Measurements from ENCODE around the gene TMEM236.

Gene TMEM236

DNA sequence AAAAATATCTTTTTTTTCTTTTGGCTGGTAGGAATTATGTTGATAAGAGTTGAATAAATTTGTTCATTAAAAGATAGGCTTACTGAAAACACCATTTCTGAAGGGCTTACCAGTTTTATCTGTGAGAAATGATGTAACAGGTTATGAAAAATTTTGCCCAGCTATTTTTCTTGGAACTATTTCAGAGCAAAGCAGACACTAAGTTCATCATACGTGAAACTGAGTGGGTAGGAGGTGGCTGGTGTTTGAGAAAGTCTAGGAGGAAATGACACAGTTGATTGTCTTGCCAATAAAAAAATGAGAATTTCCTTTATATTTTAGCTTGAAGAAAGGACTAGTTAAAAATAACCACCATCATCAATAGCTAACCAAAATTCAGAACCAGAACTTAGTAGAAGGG, 51.0 kb downstream of the TMEM236 start:
- no peak for TF ChIP-seq TAF1 (IDR thresholded peaks at IDR 0.05; ENCODE audit: borderline replicate concordance, insufficient read depth, low read length)
- no peak for TF ChIP-seq POLR2AphosphoS5 (IDR thresholded peaks at IDR 0.05; ENCODE audit: low read depth, low read length)
- TF ChIP-seq SIN3A (IDR thresholded peaks at IDR 0.05; ENCODE audit: borderline replicate concordance, insufficient read depth, low read length): no peak
- TF ChIP-seq FOXP2 (optimal IDR thresholded peaks at IDR 0.05; ENCODE audit: borderline replicate concordance, extremely low read depth, extremely low read length, insufficient read depth): no peak
- TF ChIP-seq, protein P1, sequence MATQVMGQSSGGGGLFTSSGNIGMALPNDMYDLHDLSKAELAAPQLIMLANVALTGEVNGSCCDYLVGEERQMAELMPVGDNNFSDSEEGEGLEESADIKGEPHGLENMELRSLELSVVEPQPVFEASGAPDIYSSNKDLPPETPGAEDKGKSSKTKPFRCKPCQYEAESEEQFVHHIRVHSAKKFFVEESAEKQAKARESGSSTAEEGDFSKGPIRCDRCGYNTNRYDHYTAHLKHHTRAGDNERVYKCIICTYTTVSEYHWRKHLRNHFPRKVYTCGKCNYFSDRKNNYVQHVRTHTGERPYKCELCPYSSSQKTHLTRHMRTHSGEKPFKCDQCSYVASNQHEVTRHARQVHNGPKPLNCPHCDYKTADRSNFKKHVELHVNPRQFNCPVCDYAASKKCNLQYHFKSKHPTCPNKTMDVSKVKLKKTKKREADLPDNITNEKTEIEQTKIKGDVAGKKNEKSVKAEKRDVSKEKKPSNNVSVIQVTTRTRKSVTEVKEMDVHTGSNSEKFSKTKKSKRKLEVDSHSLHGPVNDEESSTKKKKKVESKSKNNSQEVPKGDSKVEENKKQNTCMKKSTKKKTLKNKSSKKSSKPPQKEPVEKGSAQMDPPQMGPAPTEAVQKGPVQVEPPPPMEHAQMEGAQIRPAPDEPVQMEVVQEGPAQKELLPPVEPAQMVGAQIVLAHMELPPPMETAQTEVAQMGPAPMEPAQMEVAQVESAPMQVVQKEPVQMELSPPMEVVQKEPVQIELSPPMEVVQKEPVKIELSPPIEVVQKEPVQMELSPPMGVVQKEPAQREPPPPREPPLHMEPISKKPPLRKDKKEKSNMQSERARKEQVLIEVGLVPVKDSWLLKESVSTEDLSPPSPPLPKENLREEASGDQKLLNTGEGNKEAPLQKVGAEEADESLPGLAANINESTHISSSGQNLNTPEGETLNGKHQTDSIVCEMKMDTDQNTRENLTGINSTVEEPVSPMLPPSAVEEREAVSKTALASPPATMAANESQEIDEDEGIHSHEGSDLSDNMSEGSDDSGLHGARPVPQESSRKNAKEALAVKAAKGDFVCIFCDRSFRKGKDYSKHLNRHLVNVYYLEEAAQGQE (IDR thresholded peaks at IDR 0.05; ENCODE audit: insufficient read depth in 1 of 2, low read depth in 2 of 2, low read length in 2 of 2): no peak

DNA sequence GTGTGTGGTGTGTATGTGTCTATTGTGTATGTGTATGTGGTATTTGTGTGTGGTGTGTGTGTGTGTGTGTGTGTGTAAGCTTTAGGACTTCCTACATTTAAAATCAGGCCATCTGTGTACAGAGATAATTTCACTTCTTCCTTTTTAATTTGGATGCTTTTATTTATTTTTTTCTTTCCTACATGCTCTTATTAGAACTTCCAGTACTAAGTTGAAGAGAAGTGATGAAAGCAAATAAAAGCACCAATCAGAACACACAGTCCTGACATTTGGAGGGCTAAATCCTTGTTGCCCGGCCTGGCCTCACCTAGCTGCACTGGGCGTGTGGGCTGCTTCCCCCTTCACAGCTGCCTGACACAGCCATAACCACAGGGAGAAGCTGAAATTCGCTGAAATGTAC, 53.3 kb downstream of the TMEM236 start:
- TF ChIP-seq POLR2AphosphoS5 (IDR thresholded peaks at IDR 0.05; ENCODE audit: low read depth, low read length) (no peak), FOXP2 (optimal IDR thresholded peaks at IDR 0.05; ENCODE audit: borderline replicate concordance, extremely low read depth, extremely low read length, insufficient read depth) (no peak)

DNA sequence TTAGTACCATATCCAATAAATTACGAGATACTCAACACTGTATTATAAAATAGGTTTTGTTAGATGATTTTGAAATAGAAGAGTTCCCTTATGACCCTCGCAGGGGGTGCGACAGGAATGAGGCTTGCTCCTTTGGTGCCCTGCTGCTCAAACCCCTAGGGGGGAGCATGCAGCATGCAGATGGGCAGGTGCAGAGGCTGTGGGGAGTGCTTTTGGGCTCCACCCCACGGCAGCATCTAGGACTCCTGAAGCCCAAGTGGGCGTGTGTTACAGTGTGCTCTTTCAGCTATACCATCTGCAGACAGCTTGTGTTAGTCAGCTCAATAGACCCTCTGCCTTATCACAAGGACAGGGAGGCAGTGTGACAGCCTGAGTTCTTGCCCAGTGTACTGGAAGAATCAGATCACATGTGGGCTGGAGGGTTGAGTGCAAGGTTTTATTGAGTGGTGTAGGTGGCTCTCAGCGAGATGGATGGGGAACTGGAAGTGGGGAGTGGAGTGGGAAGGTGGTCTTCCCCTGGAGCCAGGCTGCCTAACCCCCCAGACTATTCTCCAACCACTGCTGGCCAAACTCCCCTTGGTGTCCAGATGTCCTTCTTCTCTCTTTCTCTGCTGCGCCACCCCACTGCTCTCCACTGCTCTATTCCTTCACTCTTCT, 54.0 kb downstream of the TMEM236 start:
- TF ChIP-seq TAF1 (IDR thresholded peaks at IDR 0.05; ENCODE audit: borderline replicate concordance, insufficient read depth, low read length) (no peak), FOXP2 (optimal IDR thresholded peaks at IDR 0.05; ENCODE audit: borderline replicate concordance, extremely low read depth, extremely low read length, insufficient read depth) (no peak), SIN3A (IDR thresholded peaks at IDR 0.05; ENCODE audit: borderline replicate concordance, insufficient read depth, low read length) (no peak), POLR2AphosphoS5 (IDR thresholded peaks at IDR 0.05; ENCODE audit: low read depth, low read length) (no peak)
- TF ChIP-seq, protein P1 (IDR thresholded peaks at IDR 0.05; ENCODE audit: insufficient read depth in 1 of 2, low read depth in 2 of 2, low read length in 2 of 2): no peak

DNA sequence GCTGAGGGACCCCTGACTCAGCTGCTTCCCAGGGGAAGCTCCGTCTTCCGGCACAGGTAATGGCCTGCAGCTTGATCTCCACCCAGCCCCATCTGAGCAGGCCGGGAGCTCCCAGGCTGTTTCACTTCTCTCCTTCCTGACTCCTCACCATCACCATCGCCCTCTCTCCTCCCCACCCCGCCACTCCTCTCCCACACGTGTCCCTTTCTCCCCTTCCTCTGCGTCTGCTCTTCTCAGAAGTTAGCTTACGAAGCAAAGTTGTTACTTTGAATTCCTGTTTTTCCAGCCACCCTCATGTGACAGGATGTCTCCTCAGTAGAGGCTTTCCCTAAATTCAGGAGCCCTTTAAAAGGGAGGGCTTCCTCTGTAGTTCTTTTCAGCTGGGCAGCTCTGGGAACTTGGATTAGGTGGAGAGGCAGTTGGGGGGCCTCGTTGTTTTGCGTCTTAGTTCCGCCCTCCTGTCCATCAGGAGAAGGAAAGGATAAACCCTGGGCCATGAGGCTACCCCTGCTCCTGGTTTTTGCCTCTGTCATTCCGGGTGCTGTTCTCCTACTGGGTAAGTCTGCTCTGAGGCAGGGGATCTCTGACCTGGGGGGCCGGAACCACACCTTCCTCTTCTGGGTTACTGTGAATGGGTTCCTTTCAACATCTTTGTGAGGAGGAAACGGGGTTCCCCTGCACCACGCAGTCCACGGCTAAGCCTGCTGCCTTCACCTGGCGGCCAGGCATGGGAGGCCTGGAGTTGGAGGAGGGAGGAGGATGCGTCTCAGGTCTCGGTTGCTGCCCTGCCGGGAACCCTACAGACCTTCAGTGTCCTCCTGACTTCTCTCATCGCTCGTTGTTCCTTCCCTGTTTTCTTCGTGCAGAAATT, 57.2 kb downstream of the TMEM236 start, which contains the start of gene MRC1:
MRC1 (plus strand) TSS at position 378 of the 871 bp plus-strand sequence; CDS start at position 496, 118 bp downstream.
- TF ChIP-seq, protein P1 (IDR thresholded peaks at IDR 0.05; ENCODE audit: insufficient read depth in 1 of 2, low read depth in 2 of 2, low read length in 2 of 2): no peak
- TF ChIP-seq POLR2AphosphoS5 (IDR thresholded peaks at IDR 0.05; ENCODE audit: low read depth, low read length): no peak

DNA sequence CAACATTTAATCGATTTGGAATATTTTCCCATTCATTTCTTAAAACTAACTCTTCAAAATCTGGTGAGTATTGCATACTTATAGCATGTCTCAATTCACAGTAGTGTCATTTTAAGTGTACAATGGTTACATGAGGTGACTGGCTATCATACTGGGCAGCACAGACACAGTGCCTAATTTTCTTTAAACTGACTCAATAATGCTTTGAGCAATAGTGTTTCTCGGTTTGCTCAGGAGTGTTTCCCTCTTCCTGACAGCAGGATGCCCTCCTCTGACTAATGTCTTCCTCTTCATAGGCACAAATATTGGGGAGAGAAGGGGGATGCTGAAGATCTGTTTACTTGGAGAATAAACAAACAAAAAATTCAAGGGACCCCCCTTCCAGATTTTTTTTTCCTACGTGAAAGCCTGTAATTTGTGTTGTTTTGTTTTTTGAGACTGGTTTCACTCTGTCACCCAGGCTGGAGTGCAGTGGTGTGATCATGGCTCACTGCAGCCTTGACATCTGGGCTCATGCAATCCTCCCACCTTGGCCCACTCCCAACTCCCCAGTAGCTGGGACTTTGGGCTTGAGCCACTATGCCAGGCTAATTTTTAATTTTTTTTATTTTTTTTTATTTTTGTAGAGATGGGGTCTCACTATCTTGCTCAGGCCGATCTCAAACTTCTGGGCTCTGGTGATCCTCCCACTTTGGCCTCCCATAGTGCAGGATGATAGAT, 59.3 kb downstream of the TMEM236 start:
- TF ChIP-seq SIN3A (IDR thresholded peaks at IDR 0.05; ENCODE audit: borderline replicate concordance, insufficient read depth, low read length) (no peak), FOXP2 (optimal IDR thresholded peaks at IDR 0.05; ENCODE audit: borderline replicate concordance, extremely low read depth, extremely low read length, insufficient read depth) (no peak), POLR2AphosphoS5 (IDR thresholded peaks at IDR 0.05; ENCODE audit: low read depth, low read length) (no peak), TAF1 (IDR thresholded peaks at IDR 0.05; ENCODE audit: borderline replicate concordance, insufficient read depth, low read length) (no peak)
- TF ChIP-seq, protein P1 (IDR thresholded peaks at IDR 0.05; ENCODE audit: insufficient read depth in 1 of 2, low read depth in 2 of 2, low read length in 2 of 2): no peak

Data from PFSK-1 (cell line).